Panc1 (cell line): Measurements from ENCODE around the gene KCND3. TPM values are rescaled to one million over a fixed set of nuclear protein-coding genes. Genes with fewer than 3 reads are reported as not detected.

Experiments
- ATAC-seq: fragments of 200-7000 bp; cut with Tn5 transposase; 2 replicates; pipeline ENCODE4 v1.9.1; 2020; ENCODE audit warnings: mild to moderate bottlenecking, moderate library complexity
- BruUV-seq: library from RNA; stranded (reverse); fragments of 400-500 nt; replicated peaks from 2 replicates; lab custom pipeline; 2021; lab: Mats Ljungman, UMichigan
- CTCF ChIA-PET: fragments of 300-600 bp; sonication (Branson Sonifier 250); formaldehyde crosslinking; loops from one replicate; lab custom pipeline; 2022; ENCODE audit warnings: antibody characterized with exemption; lab: Charles Lee
- POLR2A ChIA-PET: fragments of 300-600 bp; sonication (Branson Sonifier 250); formaldehyde crosslinking; loops from one replicate; lab custom pipeline; 2022; ENCODE audit warnings: antibody characterized with exemption; lab: Charles Lee
- DNase-seq: peaks from one replicate; pipeline ENCODE4 v3.0.0-alpha.2; 2010; ENCODE audit warnings: low read depth, low spot score
- H3K27ac ChIP-seq: 2 replicates; pipeline ENCODE4 v1.5.1; 2011; ENCODE audit warnings: mild to moderate bottlenecking, low read length, inconsistent platforms
- H3K27me3 ChIP-seq: fragments of 200-500 bp; sonication (Bioruptor generic); 2 replicates; pipeline ENCODE4 v1.6.0; 2014; ENCODE audit warnings: low read length, inconsistent platforms; ENCODE audit not compliant: control insufficient read depth, insufficient read depth
- H3K36me3 ChIP-seq: fragments of 200-500 bp; sonication (Bioruptor generic); 2 replicates; pipeline ENCODE4 v1.5.1; 2014; ENCODE audit warnings: inconsistent platforms, mild to moderate bottlenecking, low read length, moderate library complexity; ENCODE audit not compliant: control insufficient read depth, insufficient read depth
- H3K4me1 ChIP-seq: 2 replicates; pipeline ENCODE4 v1.5.1; 2011; ENCODE audit warnings: inconsistent platforms, mild to moderate bottlenecking, low read length, moderate library complexity; ENCODE audit not compliant: control insufficient read depth, insufficient read depth
- H3K4me3 ChIP-seq, 2 experiments: 2 replicates each; pipeline ENCODE4 v1.5.1; 2011 to 2012; ENCODE audit warnings: low read depth in 2 of 2, low read length in 2 of 2, mild to moderate bottlenecking in 2 of 2, inconsistent platforms in 1 of 2, moderate library complexity in 1 of 2
- H3K9me3 ChIP-seq: fragments of 200-500 bp; sonication (Bioruptor generic); 2 replicates; pipeline ENCODE4 v1.5.1; 2014; ENCODE audit warnings: low read depth, mild to moderate bottlenecking, inconsistent platforms, low read length, moderate library complexity; ENCODE audit not compliant: control insufficient read depth, insufficient read depth
- CTCF ChIP-seq: fragments of 450-650 bp; IDR thresholded peaks from 2 replicates; pipeline ENCODE4 v1.5.1; 2017; ENCODE audit warnings: mild to moderate bottlenecking
- POLR2AphosphoS5 ChIP-seq: IDR thresholded peaks from 2 replicates; pipeline ENCODE4 v1.6.1; 2012; ENCODE audit warnings: mild to moderate bottlenecking, low read depth, low read length, moderate library complexity
- REST ChIP-seq, 2 experiments: IDR thresholded peaks; 2 replicates each; pipeline ENCODE4 v1.6.1; 2011 to 2012; ENCODE audit warnings: low read depth in 2 of 2, control low read depth in 1 of 2, low read length in 1 of 2, mild to moderate bottlenecking in 1 of 2, moderate library complexity in 1 of 2; ENCODE audit not compliant: insufficient read depth in 1 of 2
- SIN3A ChIP-seq: IDR thresholded peaks from 2 replicates; pipeline ENCODE4 v1.6.1; 2012; ENCODE audit warnings: low read depth, mild to moderate bottlenecking, low read length, moderate library complexity, borderline replicate concordance; ENCODE audit not compliant: insufficient read depth
- TCF7L2 ChIP-seq: IDR thresholded peaks from 2 replicates; pipeline ENCODE4 v1.6.1; 2011; ENCODE audit warnings: mild to moderate bottlenecking, low read depth, low read length, inconsistent platforms
- in situ Hi-C: cut with HindIII; loops from 2 replicates; pipeline ENCODE4 v1.10.0; 2016; ENCODE audit warnings: low sequenced_read_pairs, low pct_unique_long_range_greater_than_20kb
- intact Hi-C: fragments of 100-400 bp; cut with micrococcal nuclease; formaldehyde crosslinking; loops from one replicate; pipeline ENCODE4 v1.10.0; 2022; ENCODE audit not compliant: unreplicated experiment
- total RNA-seq: library from RNA; stranded (reverse); gene quantifications from one replicate; pipeline ENCODE4 v1.2.1, GENCODE V29; 2021; ENCODE audit not compliant: unreplicated experiment

Gene KCND3
- total RNA-seq, 1 experiment from 2014 or later, result not detected

- TF ChIP-seq POLR2AphosphoS5 (no peak), REST (IDR thresholded peaks at IDR 0.05; ENCODE audit: insufficient read depth in 1 of 2, low read depth in 2 of 2, low read length in 1 of 2) (no peak), SIN3A (no peak), CTCF (no peak), TCF7L2 (no peak)
- Histone ChIP-seq H3K27ac (no peak overlapping the region), H3K36me3 (no peaks in the 10 kb centered on the region), H3K4me3 (no peak overlapping the region), H3K4me1 (no peaks in the 10 kb centered on the region), H3K27me3 (0 out of 2 replicates have a peak, but pooled peaks cover 2% of the 10 kb centered on the region), H3K9me3 (no peaks in the 10 kb centered on the region)
- no peak for DNase-seq
- ATAC-seq, result no peak
- intact Hi-C loops, result no loop called here
- ChIA-PET CTCF (no interaction called here), POLR2A (no interaction called here)
- in situ Hi-C loops, result no loop called here
- no TSS peak for BruUV-seq
Measured at GRCh38 chr1:112017183-112017582, 27.7 kb upstream of the KCND3 start.

- no peak for TF ChIP-seq CTCF
- no peak for TF ChIP-seq SIN3A
- TF ChIP-seq TCF7L2, result no peak
- 0 out of 2 replicates have a peak, but pooled peaks cover 2% of the 10 kb centered on the region for H3K27me3 ChIP-seq
- DNase-seq (no peak), ATAC-seq (no peak)
- in situ Hi-C loops, result no loop called here
- POLR2A ChIA-PET, result no interaction called here
- intact Hi-C loops, result no loop called here
- no peak overlapping the region for H3K27ac ChIP-seq
- H3K4me1 ChIP-seq, result no peaks in the 10 kb centered on the region
- no peaks in the 10 kb centered on the region for H3K36me3 ChIP-seq
- BruUV-seq, result no TSS peak
- no peak overlapping the region for H3K4me3 ChIP-seq
- no peaks in the 10 kb centered on the region for H3K9me3 ChIP-seq
- CTCF ChIA-PET, result no interaction called here
Measured at GRCh38 chr1:112012823-112013222, 23.4 kb upstream of the KCND3 start.
